Measurements from ENCODE around the gene ARF1. TPM values are rescaled to one million over a fixed set of nuclear protein-coding genes. Genes with fewer than 3 reads are reported as not detected.

The ARF1 gene
- total and polyA plus RNA-seq, 10 of the 15 experiments (the other 5 are each of a cell fraction or from before 2014, with no cell fraction given) = 48.4 to 508 (median 283) TPM

DNA sequence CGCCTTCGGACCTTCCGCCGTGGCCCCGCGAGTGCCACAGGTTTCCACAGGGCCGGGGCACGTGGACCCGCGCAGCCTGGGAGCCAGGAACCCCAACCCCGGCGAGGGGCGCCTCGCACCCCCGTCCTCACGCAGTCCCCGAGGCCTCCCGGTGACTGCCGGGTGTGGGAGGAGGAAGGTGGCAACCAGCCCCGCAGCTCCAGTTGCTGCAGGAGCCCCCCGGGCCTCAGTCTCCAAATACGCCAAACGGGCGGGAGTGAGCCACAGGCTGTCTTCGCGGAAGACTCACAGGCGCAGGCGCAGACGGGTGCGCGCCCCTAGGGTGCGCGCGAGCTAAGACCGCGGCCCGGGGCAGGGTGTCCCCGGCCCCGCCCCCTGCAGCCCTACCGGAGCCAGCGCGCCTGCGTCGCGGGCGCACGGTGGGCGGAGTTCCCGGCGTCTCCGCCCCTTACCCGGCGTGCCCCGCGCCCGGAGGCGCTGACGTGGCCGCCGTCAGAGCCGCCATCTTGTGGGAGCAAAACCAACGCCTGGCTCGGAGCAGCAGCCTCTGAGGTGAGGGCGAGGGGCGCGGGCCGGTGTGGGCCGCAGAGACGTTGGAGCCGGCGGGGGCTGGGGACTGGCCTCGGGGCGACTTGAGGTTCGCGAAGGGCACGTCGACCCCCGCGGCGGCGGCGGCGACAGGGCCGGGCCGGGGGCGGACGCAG, at the start of gene ARF1 (continued):
- TF ChIP-seq, protein P1, sequence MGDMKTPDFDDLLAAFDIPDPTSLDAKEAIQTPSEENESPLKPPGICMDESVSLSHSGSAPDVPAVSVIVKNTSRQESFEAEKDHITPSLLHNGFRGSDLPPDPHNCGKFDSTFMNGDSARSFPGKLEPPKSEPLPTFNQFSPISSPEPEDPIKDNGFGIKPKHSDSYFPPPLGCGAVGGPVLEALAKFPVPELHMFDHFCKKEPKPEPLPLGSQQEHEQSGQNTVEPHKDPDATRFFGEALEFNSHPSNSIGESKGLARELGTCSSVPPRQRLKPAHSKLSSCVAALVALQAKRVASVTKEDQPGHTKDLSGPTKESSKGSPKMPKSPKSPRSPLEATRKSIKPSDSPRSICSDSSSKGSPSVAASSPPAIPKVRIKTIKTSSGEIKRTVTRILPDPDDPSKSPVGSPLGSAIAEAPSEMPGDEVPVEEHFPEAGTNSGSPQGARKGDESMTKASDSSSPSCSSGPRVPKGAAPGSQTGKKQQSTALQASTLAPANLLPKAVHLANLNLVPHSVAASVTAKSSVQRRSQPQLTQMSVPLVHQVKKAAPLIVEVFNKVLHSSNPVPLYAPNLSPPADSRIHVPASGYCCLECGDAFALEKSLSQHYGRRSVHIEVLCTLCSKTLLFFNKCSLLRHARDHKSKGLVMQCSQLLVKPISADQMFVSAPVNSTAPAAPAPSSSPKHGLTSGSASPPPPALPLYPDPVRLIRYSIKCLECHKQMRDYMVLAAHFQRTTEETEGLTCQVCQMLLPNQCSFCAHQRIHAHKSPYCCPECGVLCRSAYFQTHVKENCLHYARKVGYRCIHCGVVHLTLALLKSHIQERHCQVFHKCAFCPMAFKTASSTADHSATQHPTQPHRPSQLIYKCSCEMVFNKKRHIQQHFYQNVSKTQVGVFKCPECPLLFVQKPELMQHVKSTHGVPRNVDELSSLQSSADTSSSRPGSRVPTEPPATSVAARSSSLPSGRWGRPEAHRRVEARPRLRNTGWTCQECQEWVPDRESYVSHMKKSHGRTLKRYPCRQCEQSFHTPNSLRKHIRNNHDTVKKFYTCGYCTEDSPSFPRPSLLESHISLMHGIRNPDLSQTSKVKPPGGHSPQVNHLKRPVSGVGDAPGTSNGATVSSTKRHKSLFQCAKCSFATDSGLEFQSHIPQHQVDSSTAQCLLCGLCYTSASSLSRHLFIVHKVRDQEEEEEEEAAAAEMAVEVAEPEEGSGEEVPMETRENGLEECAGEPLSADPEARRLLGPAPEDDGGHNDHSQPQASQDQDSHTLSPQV (IDR thresholded peaks at IDR 0.05) = 0 out of 2 replicates have a peak, but pooled peaks have one; percentile 23
- TF ChIP-seq SMARCA5 (IDR thresholded peaks at IDR 0.05) (peak; percentile 97), CBFB (IDR thresholded peaks at IDR 0.05; ENCODE audit: low read depth) (no peak), REST (IDR thresholded peaks at IDR 0.05; ENCODE audit: low read depth, low read length) (no peak), KDM1A (IDR thresholded peaks at IDR 0.05; ENCODE audit: borderline replicate concordance) (no peak), ZNF207 (IDR thresholded peaks at IDR 0.05; ENCODE audit: borderline replicate concordance) (peak; percentile 81; the same call in 1 of the 2 replicates), BACH1 (IDR thresholded peaks at IDR 0.05; ENCODE audit: borderline replicate concordance) (peak; percentile 77), SMAD5 (IDR thresholded peaks at IDR 0.05; ENCODE audit: low read depth) (peak; percentile 82), CBX5 (IDR thresholded peaks at IDR 0.05; ENCODE audit: low read depth) (no peak), NBN (IDR thresholded peaks at IDR 0.05) (0 out of 2 replicates have a peak, but pooled peaks have one; percentile 25), CREB1 (IDR thresholded peaks at IDR 0.05; ENCODE audit: low read depth) (peak; percentile 93), EP300 (IDR thresholded peaks at IDR 0.05; ENCODE audit: borderline replicate concordance in 1 of 2, control insufficient read depth in 1 of 2, low read depth in 2 of 2, low read length in 2 of 2) (0 out of 4 replicates have a peak, but pooled peaks of 1 of the 2 experiments have one; percentile 10), TBL1XR1 (IDR thresholded peaks at IDR 0.05; ENCODE audit: low read depth, low read length) (no peak), YY1 (IDR thresholded peaks at IDR 0.05; ENCODE audit: low read depth, low read length) (peak; percentile 98), CREM (IDR thresholded peaks at IDR 0.05; ENCODE audit: low read depth) (peak; percentile 77), JUND (IDR thresholded peaks at IDR 0.05; ENCODE audit: low read depth, low read length) (0 out of 2 replicates have a peak, but pooled peaks have one; percentile 12), NRF1 (conservative IDR thresholded peaks at IDR 0.05; ENCODE audit: low read depth, low read length) (peak; percentile 84), ASH2L (IDR thresholded peaks at IDR 0.05; ENCODE audit: borderline replicate concordance, low read depth) (peak; percentile 60; the same call in 1 of the 2 replicates), POU2F2 (IDR thresholded peaks at IDR 0.05; ENCODE audit: borderline replicate concordance, low read depth, low read length) (peak; percentile 70; the same call in 2 of the 3 replicates)
- TF ChIP-seq, protein P2, sequence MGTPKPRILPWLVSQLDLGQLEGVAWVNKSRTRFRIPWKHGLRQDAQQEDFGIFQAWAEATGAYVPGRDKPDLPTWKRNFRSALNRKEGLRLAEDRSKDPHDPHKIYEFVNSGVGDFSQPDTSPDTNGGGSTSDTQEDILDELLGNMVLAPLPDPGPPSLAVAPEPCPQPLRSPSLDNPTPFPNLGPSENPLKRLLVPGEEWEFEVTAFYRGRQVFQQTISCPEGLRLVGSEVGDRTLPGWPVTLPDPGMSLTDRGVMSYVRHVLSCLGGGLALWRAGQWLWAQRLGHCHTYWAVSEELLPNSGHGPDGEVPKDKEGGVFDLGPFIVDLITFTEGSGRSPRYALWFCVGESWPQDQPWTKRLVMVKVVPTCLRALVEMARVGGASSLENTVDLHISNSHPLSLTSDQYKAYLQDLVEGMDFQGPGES (IDR thresholded peaks at IDR 0.05) = no peak

Data from GM12878 (cell line).